GM19452 (cell line): ENCODE results near the gene TRPM2.
"Not testable (repeated sequence)": the region's sequence is repeated elsewhere in the genome, so short reads cannot be mapped to it uniquely, and the experiment has no call there.

Experiments used
- ATAC-seq: cut with Tn5 transposase; IDR thresholded peaks from one replicate; pipeline ENCODE4 v1.9.1; 2021; ENCODE audit not compliant: unreplicated experiment

TRPM2 gene

DNA sequence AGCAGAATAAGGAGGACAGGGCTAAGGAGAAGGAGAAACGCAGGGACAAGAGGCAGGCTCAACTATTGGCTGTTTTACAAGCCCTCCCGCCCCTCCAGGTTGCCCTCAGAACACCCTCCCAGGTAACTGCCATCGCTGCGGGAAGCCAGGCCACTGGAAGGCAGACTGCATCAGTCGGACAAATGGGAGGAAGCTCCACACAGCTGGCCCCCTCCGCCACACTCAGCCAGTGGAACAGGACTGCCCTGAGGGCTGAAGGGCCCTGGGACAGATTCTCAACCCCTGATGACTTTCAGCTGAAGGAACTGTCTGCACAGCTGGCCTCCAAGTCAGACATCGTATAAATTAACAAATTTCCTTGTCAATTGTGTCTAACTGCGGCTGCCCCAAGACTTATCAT lies 123.7 kb downstream of the TRPM2 start:
- no peak for ATAC-seq

DNA sequence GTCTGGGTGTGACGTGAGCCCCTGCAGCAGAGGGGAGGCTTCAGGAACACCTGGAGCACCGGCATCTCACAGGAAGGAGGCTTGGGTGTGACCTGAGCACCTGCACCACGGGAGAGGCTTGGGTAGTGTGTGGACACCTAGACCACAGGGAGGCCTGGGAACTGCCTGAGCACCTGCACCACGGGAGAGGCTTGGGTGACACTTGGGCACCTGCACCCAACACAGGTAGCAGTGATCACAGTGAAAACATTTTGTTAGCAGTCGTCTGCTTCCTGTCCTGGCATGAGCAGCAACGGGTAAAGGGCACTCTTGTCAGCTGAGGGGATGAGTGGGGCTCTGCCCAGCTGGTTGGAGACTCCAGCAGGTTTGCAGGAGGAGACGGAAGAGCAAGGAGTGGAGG lies 124.3 kb downstream of the TRPM2 start:
- ATAC-seq = no peak

DNA sequence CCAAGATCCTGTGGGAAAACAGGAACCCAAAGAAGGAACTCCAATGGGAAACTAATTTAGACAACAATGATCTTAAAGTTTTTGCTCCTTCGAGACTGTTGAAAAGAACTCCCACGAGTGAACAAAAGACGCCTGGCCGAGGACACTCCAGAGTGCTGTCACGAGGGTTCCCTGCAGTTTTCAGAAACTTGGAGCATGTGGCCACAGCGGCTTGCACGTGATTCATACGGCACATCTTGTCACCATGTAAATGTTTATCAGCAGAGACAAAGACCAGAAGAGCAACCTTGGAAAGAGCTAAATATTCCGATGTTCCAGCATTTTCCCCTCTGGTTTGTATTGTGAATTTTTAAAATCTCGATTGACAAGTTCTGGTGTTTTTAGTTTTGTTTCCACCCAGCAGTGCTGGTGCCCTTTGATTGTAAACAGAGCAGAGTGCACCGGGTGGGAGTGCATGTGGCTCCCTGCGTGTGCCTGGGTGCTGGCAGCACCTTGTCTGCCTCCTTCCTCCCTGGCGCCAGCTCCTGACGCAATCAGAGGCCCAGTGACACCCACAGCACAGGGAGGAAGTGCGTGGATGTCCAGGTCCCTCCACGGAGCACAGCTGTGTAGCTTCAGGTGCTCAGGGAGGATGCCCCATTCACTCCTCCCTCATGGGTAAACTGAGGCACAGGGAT lies 124.8 kb downstream of the TRPM2 start:
- ATAC-seq = no peak

DNA sequence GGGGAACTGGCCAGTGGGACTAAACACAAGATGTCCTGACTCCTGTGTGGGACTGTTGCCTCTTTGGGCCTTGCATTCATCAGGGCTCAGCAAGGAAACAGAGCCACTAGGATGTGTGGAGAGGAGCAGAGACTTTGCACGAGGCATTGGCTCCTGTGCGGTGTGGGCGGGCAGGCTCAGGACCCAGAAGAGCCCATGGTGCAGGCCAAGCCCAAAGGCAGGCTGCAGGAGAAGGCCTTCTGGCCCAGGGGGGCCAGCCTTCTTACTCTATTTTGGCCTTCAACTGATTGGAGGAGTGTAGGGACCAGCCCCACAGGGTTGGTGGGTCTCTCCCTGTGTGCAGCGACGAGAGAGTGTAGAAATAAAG lies 125.4 kb downstream of the TRPM2 start:
- ATAC-seq = no peak

DNA sequence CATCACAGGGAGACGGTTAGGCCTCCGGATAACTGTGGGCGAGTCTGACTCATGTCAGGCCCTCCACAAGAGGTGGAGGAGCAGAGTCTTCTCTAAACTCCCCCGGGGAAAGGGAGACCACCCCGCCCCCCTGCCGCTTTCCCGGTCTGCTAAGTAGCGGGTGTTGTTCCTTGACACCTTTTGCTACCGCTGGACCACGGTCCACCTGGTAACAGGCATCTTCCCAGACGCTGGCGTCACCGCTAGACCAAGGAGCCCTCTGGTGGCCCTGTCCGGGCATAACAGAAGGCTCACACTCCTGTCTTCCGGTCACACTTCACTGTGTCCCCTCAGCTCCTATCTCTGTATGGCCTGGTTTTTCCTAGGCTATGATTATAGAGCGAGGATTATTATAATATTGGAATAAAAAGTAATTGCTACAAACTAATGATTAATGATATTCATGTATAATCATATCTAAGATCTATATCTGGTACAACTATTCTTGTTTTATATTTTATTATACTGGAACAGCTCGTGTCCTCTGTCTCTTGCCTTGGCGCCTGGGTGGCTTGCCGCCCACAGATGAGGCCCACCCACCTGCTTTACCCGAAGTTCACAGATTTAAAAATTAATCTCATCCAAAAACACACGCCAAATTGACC lies 126.3 kb downstream of the TRPM2 start:
- ATAC-seq = not testable (repeated sequence)

DNA sequence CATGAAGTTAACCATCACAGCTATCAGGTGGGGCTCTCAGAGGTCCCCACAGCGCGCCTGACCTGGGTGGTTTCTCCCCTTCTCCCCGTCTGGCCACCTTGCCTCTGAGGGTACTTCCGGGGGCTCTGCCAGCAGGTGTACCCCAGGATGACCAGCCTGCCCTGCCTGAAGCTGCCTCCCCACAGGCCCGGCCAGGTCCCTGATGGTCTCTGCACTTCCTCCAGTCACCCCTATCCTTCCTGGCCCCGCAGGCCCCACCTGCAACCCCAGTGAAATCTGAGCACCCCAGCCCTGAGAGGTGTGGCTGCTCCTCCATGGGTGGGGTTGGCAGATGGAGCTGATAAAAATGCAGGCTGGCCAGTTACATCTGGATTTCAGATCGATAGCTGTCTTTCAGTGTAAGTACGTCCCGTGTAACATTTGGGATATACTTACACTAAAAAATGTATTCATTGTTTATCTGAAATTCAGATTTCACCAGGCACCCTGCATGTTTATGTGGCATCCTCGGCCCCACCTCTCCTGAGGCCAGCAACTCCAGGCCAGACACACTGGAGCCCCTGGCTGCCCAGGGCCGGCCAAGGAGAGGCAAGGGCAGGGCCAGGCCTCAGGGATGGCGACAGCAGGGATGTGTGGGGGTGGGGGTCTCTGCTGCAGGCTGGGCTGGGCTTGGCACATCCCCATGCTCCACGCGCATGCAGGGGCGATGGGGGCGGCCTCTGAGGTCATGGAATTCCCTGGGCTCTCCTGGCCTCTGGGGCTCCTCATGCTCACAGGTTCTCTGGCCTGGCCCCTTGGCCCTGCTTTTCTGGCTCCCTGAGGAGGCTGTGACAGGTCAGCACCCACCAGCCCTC lies 127.0 kb downstream of the TRPM2 start:
- ATAC-seq = no peak

DNA sequence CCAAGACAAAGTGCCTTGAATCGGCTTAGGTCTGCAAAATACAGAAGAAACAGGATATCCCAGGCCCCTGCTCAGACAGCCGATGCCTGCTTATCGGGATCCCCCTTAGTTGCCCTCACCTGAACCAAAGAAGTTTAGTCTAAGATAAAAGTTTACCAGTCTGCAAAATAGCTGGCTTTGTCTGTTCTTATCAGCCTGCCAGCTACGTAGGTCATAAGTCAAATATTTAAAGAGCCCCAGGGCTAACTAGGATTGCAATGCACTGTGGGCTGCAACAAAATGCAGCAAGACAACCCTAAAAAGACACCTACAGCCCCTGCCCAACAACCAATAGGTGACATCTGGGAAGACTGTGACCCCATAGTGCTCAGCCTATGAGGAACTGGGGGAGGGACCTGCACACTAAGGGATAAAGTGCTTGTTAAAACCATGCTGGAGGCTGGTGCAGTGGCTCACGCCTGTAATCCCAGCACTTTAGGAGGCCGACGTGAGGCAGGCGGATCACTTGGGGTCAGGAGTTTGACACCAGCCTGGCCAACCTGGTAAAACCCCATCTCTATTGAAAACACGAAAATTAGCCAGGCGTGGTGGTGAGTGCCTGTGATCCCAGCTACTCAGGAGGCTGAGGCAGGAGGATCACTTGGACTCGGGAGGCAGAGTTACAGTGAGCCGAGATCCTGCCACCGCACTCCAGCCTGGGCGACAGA lies 129.3 kb downstream of the TRPM2 start:
- ATAC-seq = no peak

DNA sequence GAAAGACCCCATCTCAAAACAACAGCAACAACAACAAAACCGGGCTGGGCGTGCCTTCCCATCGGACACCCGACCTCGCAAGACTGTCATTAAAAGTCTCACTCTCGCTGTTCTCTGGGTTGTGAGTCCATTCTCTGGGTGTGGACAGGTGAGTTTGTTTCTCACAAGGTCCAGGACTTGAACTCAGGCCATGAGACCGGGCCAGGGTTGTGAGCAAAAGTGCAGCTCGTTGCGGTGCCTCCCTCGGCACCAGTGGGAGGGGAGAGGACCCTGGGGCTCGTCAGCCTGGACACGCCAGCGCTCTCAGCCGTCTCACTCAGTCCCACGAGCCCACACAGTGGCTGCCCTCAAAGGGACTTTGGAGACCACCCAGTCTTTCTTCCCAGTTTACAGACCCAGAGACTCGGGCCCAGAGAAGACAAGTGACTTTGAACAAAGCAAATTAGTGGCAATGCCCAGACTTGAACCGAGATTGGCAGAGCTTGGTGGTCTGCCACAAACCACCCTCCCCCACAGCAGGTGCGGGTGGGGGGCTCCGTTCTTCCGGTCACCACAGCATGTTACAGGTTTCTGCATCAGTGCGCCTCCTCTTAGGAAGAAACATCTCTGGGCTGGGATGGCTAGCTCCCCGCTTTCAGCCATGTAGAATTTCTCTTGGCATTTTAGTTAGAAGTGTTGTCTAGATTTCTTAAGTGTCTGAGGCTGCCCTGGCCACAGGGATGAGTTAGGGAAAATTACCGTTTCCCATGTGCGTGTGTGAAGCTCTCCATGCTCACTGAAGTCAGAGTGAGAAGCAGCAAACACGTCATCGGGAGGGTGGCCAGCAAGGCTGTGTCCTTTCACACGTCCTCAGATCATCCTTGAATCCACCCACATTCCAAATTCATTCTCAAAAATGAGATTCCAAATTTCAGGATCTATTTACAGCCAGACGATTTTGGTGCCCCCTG lies 130.1 kb downstream of the TRPM2 start:
- ATAC-seq = no peak

DNA sequence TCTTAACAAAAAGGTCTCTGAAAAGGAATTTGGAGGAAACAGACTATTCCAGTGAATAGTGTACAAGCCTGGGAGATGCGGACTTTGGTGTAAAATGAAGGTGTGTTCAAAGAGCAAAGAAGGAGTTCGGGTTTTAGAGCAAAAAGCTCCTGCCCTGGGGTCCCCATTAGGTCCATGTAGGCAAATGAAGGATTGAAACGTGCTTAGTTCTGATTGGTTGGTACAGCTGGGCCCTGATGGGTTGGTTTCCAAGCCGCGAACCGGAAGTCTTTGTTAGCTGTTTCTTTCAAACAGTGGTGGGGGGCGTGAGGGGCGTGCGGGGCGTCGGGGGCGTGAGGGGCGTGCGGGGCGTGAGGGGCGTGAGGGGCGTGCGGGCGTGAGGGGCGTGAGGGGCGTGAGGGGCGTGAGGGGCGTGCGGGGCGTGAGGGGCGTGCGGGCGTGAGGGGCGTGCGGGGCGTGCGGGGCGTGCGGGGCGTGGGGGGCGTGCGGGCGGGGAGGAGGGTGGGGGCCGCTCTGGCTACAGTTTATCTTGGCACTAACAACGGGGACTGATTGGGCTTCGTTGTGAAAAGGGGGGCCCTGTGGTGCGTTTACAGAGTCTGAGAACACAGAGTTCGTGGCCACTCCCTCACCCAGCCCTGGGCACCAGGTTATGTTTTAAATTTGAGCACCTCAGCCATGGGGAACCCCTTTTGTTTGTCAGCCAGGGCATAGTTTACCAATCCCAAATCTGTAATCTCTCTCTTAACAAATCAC lies 131.3 kb downstream of the TRPM2 start:
- no peak for ATAC-seq

DNA sequence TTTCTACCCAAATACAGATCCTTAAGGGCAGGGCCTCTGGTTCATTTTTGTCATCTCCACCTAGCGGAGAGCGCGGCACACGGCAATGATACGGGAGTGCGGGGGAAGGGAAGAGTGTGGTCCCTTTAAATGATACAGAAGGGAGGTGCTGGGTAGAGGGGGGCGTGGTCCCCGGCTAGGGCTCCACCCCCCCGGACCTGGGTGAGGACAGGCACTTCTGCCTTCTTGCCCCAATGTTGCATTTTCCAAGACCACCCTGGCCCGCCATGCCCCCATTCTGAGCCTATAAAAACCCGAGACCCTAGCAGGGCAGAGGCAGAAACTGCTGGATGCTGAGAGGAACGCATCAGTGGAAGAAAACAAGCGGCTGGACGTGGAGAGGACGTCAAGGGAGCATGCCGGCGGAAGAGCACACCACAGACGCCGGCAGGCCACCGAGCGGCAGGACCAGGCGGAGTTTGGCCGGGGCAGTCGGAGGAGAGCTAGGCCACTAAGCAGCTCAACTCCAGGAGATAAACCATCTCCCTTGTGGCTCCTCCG lies 131.9 kb downstream of the TRPM2 start:
- ATAC-seq = no peak

DNA sequence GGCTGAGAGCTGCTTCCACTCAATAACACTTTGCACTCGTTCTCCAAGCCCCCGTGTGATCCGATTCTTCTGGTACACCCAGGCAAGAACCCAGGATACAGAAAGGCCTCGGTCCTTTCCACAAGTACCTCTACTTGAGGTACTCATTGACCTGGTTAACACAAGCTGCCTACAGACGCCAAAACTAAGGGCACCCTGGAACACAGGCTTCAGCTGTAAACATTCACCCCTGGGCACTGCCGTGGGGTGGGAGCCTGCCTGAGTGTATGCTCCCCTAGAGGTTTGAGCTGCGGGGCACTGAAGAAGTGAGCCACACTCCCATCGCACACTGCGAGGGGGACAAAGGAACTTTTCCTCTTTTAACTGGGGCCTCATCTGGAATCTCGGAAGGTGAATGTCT lies 132.4 kb downstream of the TRPM2 start:
- no peak for ATAC-seq

DNA sequence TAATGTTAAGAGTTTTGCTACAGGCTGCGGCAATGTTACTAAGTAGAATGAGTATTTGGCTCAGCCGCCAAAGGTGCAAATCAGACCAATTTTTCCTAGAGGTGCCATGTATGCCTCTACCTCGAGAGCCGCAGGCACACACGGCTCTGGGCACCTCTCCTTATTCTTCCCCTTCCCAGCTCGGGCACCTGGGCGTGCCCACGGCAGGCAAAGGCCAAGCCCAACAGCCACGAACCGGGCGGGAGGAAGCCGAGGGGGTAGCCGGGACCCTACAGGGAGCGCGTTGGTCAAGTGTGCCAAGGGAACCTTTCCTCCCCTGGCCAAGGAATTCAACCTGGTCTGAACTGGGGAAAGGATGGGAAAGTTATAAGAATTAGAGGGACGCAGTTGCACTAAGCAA lies 132.9 kb downstream of the TRPM2 start:
- no peak for ATAC-seq

DNA sequence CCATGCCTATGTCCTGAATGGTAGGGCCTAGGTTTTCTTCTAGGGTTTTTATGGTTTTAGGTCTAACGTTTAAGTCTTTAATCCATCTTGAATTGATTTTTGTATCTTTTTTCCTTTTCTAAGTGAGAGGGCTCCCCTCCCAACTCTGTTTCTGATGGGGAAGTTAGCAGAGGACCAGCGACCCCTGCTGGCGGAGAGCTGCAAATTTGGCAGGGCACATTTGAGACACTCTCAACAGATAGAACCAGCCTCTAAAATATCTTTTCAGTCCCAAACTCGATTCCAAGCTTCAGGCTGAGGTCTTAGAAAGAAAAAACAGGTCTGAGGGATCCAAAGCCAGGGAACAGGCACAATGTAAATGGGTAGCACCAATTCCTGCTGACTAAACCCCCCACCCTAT lies 134.4 kb downstream of the TRPM2 start:
- no peak for ATAC-seq

DNA sequence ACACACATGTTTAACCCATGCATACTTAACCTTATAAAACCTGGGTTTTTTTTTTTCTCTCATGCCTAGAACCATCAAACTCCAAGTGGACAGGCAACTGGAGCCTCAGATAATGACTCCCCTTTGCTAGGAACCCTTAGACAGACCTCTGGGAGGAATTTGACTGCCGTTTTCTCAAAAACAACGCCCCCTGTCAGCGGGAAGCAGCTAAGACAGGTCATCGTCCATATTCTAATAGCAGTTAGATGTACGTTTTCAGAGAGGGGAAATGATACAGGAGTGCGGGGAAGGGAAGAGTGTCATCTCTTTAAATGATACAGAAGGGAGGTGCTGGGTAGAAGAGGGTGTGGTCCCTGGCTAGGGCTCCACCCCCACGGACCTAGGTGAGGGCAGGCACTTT lies 136.5 kb downstream of the TRPM2 start:
- no peak for ATAC-seq

DNA sequence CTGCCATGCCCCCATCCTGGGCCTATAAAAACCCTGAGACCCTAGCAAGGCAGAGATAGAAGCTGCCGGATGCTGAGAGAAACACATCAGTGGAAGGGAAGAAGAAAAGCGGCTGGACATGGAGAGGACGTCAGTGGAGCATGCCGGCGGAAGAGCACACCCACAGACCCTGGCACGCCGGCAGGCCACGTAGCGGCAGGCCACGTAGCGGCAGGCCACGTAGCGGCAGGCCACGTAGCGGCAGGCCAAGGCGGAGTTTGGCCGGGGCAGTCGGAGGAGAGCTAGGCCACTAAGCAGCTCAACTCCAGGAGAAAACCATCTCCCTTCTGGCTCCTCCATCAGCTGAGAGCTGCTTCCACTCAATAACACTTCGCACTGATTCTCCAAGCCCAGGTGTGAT lies 137.0 kb downstream of the TRPM2 start:
- no peak for ATAC-seq

DNA sequence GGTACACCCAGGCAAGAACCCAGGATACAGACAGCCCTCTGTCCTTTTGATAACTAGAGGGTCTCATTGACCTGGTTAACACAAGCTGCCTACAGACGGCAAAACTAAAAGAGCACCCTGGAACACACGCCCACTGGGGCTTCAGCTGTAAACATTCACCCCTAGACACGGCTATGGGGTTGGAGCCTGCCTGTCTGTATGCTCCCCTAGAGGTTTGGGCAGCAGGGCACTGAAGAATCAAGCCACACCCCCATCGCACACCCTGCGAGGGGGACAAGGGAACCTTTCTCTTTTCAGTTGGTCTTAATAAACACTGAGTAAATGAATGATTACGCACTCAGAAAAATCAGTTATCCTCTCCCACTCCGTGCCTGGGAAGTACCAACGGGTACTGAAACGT lies 137.4 kb downstream of the TRPM2 start:
- ATAC-seq = no peak
